LNCAP (cell line): ENCODE data around the gene AQP2.

Experiments used
- TF ChIP-seq, protein P1 (sequence below): fragments of 450-650 bp; IDR thresholded peaks from 2 replicates; pipeline ENCODE4 v1.5.1; 2017; ENCODE audit warnings: mild to moderate bottlenecking

AQP2 gene

DNA sequence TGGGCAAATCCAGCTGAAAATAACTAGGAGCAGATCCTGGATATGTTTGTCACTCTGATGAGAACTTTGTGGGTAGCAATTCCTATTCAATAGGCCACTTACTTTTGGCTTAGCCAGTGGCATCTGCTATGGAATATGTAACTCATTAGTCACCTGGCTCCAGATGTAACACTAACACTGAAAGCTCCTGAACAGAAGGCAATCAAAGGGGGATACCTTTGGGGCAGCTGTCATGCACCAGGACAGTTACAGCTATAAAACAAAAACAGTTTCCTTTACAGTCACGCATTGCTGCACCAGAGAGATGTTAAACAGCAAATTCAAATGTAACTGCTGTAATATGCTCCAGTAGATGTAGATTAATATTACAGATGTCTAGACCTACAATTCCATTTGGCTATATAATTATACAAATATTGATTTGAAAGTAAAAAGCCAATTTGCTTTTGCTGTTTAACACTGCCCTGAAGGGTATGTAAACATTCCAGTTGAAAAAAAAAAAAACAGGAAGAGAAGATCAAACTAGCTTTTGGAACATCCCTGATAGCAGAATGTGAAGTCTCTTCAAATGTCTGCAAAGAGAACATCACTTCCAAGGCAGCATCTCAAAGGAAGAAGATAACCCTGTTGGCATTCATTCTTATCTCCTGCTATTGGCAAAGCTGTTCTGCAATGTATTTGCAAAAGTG is 56.4 kb downstream of the AQP2 start:
- TF ChIP-seq, protein P1, sequence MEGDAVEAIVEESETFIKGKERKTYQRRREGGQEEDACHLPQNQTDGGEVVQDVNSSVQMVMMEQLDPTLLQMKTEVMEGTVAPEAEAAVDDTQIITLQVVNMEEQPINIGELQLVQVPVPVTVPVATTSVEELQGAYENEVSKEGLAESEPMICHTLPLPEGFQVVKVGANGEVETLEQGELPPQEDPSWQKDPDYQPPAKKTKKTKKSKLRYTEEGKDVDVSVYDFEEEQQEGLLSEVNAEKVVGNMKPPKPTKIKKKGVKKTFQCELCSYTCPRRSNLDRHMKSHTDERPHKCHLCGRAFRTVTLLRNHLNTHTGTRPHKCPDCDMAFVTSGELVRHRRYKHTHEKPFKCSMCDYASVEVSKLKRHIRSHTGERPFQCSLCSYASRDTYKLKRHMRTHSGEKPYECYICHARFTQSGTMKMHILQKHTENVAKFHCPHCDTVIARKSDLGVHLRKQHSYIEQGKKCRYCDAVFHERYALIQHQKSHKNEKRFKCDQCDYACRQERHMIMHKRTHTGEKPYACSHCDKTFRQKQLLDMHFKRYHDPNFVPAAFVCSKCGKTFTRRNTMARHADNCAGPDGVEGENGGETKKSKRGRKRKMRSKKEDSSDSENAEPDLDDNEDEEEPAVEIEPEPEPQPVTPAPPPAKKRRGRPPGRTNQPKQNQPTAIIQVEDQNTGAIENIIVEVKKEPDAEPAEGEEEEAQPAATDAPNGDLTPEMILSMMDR = no peak
